HepG2 (cell line): Measurements from ENCODE around the gene POU3F3. TPM values are rescaled to one million over a fixed set of nuclear protein-coding genes. Genes with fewer than 3 reads are reported as not detected.

Source experiments
- ATAC-seq: fragments of 200-7000 bp; cut with Tn5 transposase; 3 replicates; pipeline ENCODE4 v1.9.1; 2020; ENCODE audit warnings: mild to moderate bottlenecking, moderate library complexity
- BruUV-seq: library from RNA; stranded (reverse); fragments of 400-500 nt; replicated peaks from 2 replicates; lab custom pipeline; 2021; lab: Mats Ljungman, UMichigan
- CTCF ChIA-PET: fragments of 300-600 bp; formaldehyde crosslinking; extraction: SDS; loops from one replicate; lab custom pipeline; 2021; ENCODE audit warnings: low total read pairs, inconsistent platforms, low intra/inter-chr PET ratio; lab: Yijun Ruan, JAX
- POLR2A ChIA-PET: fragments of 350-600 bp; sonication (Branson Sonifier 250); formaldehyde crosslinking; loops from one replicate; lab custom pipeline; 2020; ENCODE audit warnings: antibody characterized with exemption, inconsistent platforms; lab: Yijun Ruan, JAX
- DNase-seq: peaks from one replicate; pipeline ENCODE4 v3.0.0-alpha.2; 2015; ENCODE audit warnings: low spot score
- FAIRE-seq: peaks from 3 replicates; lab custom pipeline; 2011; peaks lifted over from hg19 to GRCh38; lab: Jason Lieb, UNC
- H2AFZ ChIP-seq: one replicate; pipeline ENCODE4 v1.6.1; 2011; ENCODE audit warnings: low read length, inconsistent platforms
- H3K27ac ChIP-seq: fragments of 300-600 bp; 3 replicates; pipeline ENCODE4 v1.8.0; 2011; ENCODE audit warnings: mixed run types, mild to moderate bottlenecking, mixed read lengths, low read length, inconsistent platforms; ENCODE audit not compliant: insufficient read depth; ENCODE audit errors: extremely low read length
- H3K27me3 ChIP-seq, 2 experiments: fragments of 200-600 bp in 1 of 2; 2 replicates in 1 of 2; 3 replicates in 1 of 2; pipeline versions ENCODE4 v1.6.0 to v1.8.0; 2011; ENCODE audit warnings: low read length in 2 of 2, mild to moderate bottlenecking in 2 of 2, moderate library complexity in 2 of 2, inconsistent platforms in 1 of 2; ENCODE audit not compliant: insufficient read depth in 2 of 2, control insufficient read depth in 1 of 2
- H3K36me3 ChIP-seq, 2 experiments: fragments of 200-600 bp in 1 of 2; replicated peaks in 1 of 2; 2 replicates in 1 of 2; 3 replicates in 1 of 2; pipeline versions ENCODE4 v1.5.1 to v1.8.0; 2011; ENCODE audit warnings: low read length in 2 of 2, inconsistent platforms in 1 of 2; ENCODE audit not compliant: insufficient read depth in 2 of 2, control insufficient read depth in 1 of 2
- H3K4me1 ChIP-seq: 2 replicates; pipeline ENCODE4 v1.5.1; 2012; ENCODE audit warnings: low read length, inconsistent platforms; ENCODE audit not compliant: insufficient read depth
- H3K4me2 ChIP-seq: 2 replicates; pipeline ENCODE4 v1.6.0; 2011; ENCODE audit warnings: low read depth, low read length, inconsistent platforms
- H3K4me3 ChIP-seq, 3 experiments: fragments of 200-600 bp in 1 of 3; sonication (generic), shearing (Covaris generic) in 1 of 3; replicated peaks in 1 of 3; 2 replicates each; pipeline ENCODE4 v1.5.1; 2011 to 2016; ENCODE audit warnings: low read length in 3 of 3, inconsistent platforms in 2 of 3, low read depth in 2 of 3, mild to moderate bottlenecking in 2 of 3, control low read depth in 1 of 3, mixed read lengths in 1 of 3; ENCODE audit not compliant: insufficient read depth in 1 of 3
- H3K79me2 ChIP-seq: one replicate; pipeline ENCODE4 v1.6.1; 2011; ENCODE audit warnings: low read length, inconsistent platforms; ENCODE audit not compliant: insufficient read depth
- H3K9ac ChIP-seq: 2 replicates; pipeline ENCODE4 v1.6.0; 2011; ENCODE audit warnings: mild to moderate bottlenecking, low read depth, low read length, inconsistent platforms; ENCODE audit not compliant: insufficient read depth
- H3K9me3 ChIP-seq: 2 replicates; pipeline ENCODE4 v1.5.1; 2012; ENCODE audit warnings: mild to moderate bottlenecking, low read length
- H4K20me1 ChIP-seq: 2 replicates; pipeline ENCODE4 v1.6.0; 2011; ENCODE audit warnings: inconsistent platforms, mild to moderate bottlenecking, low read length, moderate library complexity; ENCODE audit not compliant: insufficient read depth
- HIVEP1 ChIP-seq: sonication (generic); formaldehyde crosslinking; IDR thresholded peaks from 2 replicates; pipeline ENCODE4 v1.4.0; 2020; ENCODE audit warnings: mild to moderate bottlenecking, missing genetic modification reagents
- HOXA5 ChIP-seq: sonication (generic); formaldehyde crosslinking; IDR thresholded peaks from 2 replicates; pipeline ENCODE4 v1.4.0; 2020; ENCODE audit warnings: missing genetic modification reagents
- MBD4 ChIP-seq: IDR thresholded peaks from 2 replicates; pipeline ENCODE4 v1.6.1; 2012; ENCODE audit warnings: low read length, inconsistent platforms, borderline replicate concordance
- MEIS2 ChIP-seq: sonication (generic); formaldehyde crosslinking; IDR thresholded peaks from 2 replicates; pipeline ENCODE4 v1.9.0; 2021; ENCODE audit warnings: mild to moderate bottlenecking, missing genetic modification reagents
- MIXL1 ChIP-seq: IDR thresholded peaks from 2 replicates; pipeline ENCODE4 v1.6.1; 2016
- RFX5 ChIP-seq: IDR thresholded peaks from 2 replicates; pipeline ENCODE4 v1.6.1; 2011; ENCODE audit warnings: low read depth, low read length, improper control_type of control experiment
- SMYD3 ChIP-seq: sonication (generic); formaldehyde crosslinking; IDR thresholded peaks from 2 replicates; pipeline ENCODE4 v1.8.1; 2023; ENCODE audit warnings: mild to moderate bottlenecking, missing genetic modification reagents
- SP2 ChIP-seq: sonication (generic); formaldehyde crosslinking; IDR thresholded peaks from 2 replicates; pipeline ENCODE4 v1.5.1; 2020; ENCODE audit warnings: mild to moderate bottlenecking, missing genetic modification reagents
- TBL1XR1 ChIP-seq: fragments of 150-350 bp; IDR thresholded peaks from 2 replicates; pipeline ENCODE4 v1.6.1; 2014; ENCODE audit warnings: borderline replicate concordance, low read length; ENCODE audit not compliant: partially characterized antibody
- ZNF20 ChIP-seq: sonication (generic); formaldehyde crosslinking; IDR thresholded peaks from 2 replicates; pipeline ENCODE4 v1.4.0; 2020; ENCODE audit warnings: mild to moderate bottlenecking, moderate library complexity, missing genetic modification reagents
- ZNF263 ChIP-seq: sonication (generic); formaldehyde crosslinking; IDR thresholded peaks from 2 replicates; pipeline ENCODE4 v1.4.0; 2020; ENCODE audit warnings: missing genetic modification reagents
- ZNF367 ChIP-seq: sonication (generic); formaldehyde crosslinking; IDR thresholded peaks from 2 replicates; pipeline ENCODE4 v1.4.0; 2020; ENCODE audit warnings: missing genetic modification reagents, borderline replicate concordance
- whole genome bisulfite sequencing: methylation state at CpG from one replicate; pipeline ENCODE4 v1.1.6; 2017; ENCODE audit warnings: low lambda C conversion rate; 5-methylcytosine and 5-hydroxymethylcytosine counted together
- in situ Hi-C: cut with HindIII; loops from 2 replicates; pipeline ENCODE4 v1.10.0; 2017; ENCODE audit warnings: low pct_unique_long_range_greater_than_20kb; ENCODE audit not compliant: extremely low pct_ligation_motif_present
- intact Hi-C: fragments of 100-400 bp; cut with micrococcal nuclease; formaldehyde crosslinking; loops from one replicate; pipeline ENCODE4 v1.10.0; 2022; ENCODE audit not compliant: unreplicated experiment
- polyA plus RNA-seq, 8 experiments: library from polyadenylated mRNA; depleted of rRNA in 3 of 8; stranded (reverse) in 7 of 8; unstranded in 1 of 8; fragments of >200 nt; fragmentation: Illumina TruSeq in 4 of 8; extraction: Trizol in 4 of 8; gene quantifications; 2 replicates each; pipeline versions ENCODE4 v1.2.1 to v1.2.3, GENCODE V29; 2011 to 2016; ENCODE audit warnings: low read depth in 4 of 8, missing spikeins in 1 of 8, mixed read lengths in 1 of 8; ENCODE audit not compliant: insufficient read depth in 1 of 8
- total RNA-seq, 5 experiments: library from RNA; depleted of rRNA; stranded (reverse); fragments of >200 nt; fragmentation: Illumina TruSeq; extraction: Trizol; gene quantifications; 2 replicates each; pipeline ENCODE4 v1.2.3, GENCODE V29; 2016; ENCODE audit warnings: low read depth in 1 of 5
- TF ChIP-seq, protein P1 (sequence below): IDR thresholded peaks from 2 replicates; pipeline ENCODE4 v1.6.1; 2016; ENCODE audit warnings: missing compliant biosample characterization, missing genetic modification reagents, borderline replicate concordance
- TF ChIP-seq, protein P2 (sequence below): IDR thresholded peaks from 2 replicates; pipeline ENCODE4 v1.6.1; 2016; ENCODE audit warnings: mild to moderate bottlenecking, missing biosample characterization, missing genetic modification reagents
- TF ChIP-seq, protein P3 (sequence below): sonication (generic); formaldehyde crosslinking; IDR thresholded peaks from 2 replicates; pipeline ENCODE4 v1.4.0; 2020; ENCODE audit warnings: mild to moderate bottlenecking, missing genetic modification reagents
- TF ChIP-seq, protein P4 (sequence below): IDR thresholded peaks from 2 replicates; pipeline ENCODE4 v1.6.1; 2016; ENCODE audit warnings: missing compliant biosample characterization, missing genetic modification reagents, borderline replicate concordance
- TF ChIP-seq, protein P5 (sequence below): sonication (generic); formaldehyde crosslinking; IDR thresholded peaks from 2 replicates; pipeline ENCODE4 v1.8.0; 2022; ENCODE audit warnings: mild to moderate bottlenecking, missing genetic modification reagents, moderate library complexity

POU3F3 gene
- total and polyA plus RNA-seq, 2 of the 13 experiments (the other 11 are each of a cell fraction or from before 2014, with no cell fraction given) = not detected

DNA sequence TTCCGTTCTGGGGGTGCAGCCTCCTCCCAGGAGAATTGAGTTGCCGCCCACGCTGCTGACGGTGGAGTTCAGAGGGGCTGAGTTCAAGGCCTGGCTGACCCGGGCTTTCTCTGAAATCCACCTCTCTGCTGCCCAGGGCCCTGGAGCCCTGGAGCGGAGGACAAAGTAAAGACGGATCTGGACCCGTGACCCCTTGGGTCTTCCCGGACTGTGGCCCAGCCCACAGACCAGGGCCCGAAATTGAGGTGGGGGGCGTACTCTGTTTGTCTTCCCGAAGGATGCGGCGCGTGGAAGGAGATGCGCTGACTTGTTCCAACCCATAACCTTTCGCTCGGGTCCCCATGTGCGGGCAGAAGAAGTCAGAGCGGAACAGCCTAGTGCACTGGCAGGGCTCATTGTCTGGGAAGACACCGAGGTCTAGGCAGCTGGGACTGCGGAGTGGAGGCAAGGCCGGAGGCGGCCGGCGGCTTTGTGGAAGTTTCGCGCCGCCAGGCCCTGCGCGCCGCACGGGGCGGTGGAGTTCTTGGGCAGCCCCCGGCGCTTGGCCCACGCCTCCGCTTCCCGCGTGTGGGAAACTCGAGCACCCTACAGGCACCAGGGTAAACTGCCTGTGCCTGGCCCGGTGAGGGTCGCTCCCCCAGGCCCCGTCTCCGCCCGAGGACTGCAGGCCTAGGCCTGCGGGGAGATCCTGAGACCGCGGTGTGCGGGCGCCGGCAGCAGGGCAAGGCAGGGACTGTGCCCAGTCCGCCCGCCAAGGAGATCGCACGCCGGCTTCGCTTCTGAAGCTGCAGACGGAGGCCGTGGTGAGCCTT is 9.8 kb downstream of the POU3F3 start (continued):
- no peak for TF ChIP-seq RFX5
- no peak for TF ChIP-seq ZNF263
- TF ChIP-seq, protein P1, sequence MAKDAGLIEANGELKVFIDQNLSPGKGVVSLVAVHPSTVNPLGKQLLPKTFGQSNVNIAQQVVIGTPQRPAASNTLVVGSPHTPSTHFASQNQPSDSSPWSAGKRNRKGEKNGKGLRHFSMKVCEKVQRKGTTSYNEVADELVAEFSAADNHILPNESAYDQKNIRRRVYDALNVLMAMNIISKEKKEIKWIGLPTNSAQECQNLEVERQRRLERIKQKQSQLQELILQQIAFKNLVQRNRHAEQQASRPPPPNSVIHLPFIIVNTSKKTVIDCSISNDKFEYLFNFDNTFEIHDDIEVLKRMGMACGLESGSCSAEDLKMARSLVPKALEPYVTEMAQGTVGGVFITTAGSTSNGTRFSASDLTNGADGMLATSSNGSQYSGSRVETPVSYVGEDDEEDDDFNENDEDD (CRISPR knock-in tag) = no peak
- no peak for TF ChIP-seq MEIS2 (CRISPR knock-in tag)
- TF ChIP-seq SMYD3 (CRISPR knock-in tag) = no peak
- TF ChIP-seq ZNF367 = no peak
- TF ChIP-seq, protein P2, sequence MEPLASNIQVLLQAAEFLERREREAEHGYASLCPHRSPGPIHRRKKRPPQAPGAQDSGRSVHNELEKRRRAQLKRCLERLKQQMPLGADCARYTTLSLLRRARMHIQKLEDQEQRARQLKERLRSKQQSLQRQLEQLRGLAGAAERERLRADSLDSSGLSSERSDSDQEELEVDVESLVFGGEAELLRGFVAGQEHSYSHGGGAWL (CRISPR knock-in tag) = no peak
- TF ChIP-seq SP2 (CRISPR knock-in tag) = no peak
- TF ChIP-seq MIXL1 (CRISPR knock-in tag) = no peak
- TF ChIP-seq, all 625 proteins: peak for 0

DNA sequence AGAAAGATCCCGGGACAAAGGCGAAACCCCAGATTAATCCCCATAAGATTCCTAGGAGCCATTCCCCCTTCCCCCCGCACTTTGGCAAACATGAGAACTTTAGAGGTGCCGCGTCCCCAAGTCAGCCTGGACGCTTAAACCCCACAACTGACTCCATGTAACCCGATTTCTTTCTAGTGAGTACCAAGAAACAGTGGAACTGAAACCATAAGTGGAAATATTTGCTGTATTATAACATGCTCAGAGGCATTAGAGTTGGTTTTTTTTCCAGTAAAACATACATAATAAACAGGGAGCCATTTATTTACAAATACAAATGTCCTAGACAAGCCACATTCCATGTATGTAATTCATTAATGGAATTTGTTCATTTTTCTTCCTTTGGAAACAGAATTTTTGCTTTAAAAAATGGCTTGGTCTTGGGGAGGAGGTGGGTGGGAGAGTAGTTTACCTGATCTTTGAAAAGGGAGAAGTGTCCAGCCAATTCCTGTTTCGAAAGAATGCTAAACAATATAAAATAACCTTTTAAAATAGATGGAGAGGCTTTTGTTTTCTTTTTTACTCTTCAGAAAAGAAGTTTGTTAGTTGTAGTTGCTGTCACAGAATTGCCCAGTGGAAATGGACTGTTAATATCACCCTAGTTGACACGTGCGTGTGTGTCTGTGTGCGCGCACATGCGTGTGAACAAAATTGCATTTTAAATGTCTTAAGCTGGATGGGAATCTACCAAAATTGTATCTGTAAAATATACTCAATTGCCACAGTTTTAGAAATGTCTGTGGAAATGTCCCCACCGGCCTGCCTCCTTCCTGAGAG is 10.6 kb downstream of the POU3F3 start:
- intact Hi-C loops (no loop called here), in situ Hi-C loops (no loop called here)
- Histone ChIP-seq H3K9ac (no peak overlapping the region), H3K36me3 (no peaks in the 10 kb centered on the region), H3K27me3 (peaks cover 21 to 90% of the 10 kb centered on the region in 2 experiments), H3K79me2 (no peaks in the 10 kb centered on the region), H2AFZ (no peak overlapping the region), H3K4me1 (no peaks in the 10 kb centered on the region), H3K9me3 (no peaks in the 10 kb centered on the region), H4K20me1 (no peaks in the 10 kb centered on the region), H3K4me2 (no peak overlapping the region), H3K4me3 (no peak overlapping the region), H3K27ac (no peak overlapping the region)
- ChIA-PET POLR2A (no interaction called here), CTCF (no interaction called here)
- no peak for ATAC-seq
- WGBS = 52% methylated on average over 12 of the region's 14 CpGs
- no peak for DNase-seq
- FAIRE-seq = no peak
- BruUV-seq = no TSS peak
- TF ChIP-seq, protein P3, sequence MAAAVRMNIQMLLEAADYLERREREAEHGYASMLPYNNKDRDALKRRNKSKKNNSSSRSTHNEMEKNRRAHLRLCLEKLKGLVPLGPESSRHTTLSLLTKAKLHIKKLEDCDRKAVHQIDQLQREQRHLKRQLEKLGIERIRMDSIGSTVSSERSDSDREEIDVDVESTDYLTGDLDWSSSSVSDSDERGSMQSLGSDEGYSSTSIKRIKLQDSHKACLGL (CRISPR knock-in tag) = no peak
- no peak for TF ChIP-seq ZNF20 (CRISPR knock-in tag)
- no peak for TF ChIP-seq MBD4
- TF ChIP-seq HIVEP1 (CRISPR knock-in tag) = no peak
- TF ChIP-seq, protein P4, sequence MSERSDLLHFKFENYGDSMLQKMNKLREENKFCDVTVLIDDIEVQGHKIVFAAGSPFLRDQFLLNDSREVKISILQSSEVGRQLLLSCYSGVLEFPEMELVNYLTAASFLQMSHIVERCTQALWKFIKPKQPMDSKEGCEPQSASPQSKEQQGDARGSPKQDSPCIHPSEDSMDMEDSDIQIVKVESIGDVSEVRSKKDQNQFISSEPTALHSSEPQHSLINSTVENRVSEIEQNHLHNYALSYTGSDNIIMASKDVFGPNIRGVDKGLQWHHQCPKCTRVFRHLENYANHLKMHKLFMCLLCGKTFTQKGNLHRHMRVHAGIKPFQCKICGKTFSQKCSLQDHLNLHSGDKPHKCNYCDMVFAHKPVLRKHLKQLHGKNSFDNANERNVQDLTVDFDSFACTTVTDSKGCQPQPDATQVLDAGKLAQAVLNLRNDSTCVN (CRISPR knock-in tag) = no peak
- no peak for TF ChIP-seq TBL1XR1
- TF ChIP-seq HOXA5 (CRISPR knock-in tag) = no peak
- TF ChIP-seq, protein P5, sequence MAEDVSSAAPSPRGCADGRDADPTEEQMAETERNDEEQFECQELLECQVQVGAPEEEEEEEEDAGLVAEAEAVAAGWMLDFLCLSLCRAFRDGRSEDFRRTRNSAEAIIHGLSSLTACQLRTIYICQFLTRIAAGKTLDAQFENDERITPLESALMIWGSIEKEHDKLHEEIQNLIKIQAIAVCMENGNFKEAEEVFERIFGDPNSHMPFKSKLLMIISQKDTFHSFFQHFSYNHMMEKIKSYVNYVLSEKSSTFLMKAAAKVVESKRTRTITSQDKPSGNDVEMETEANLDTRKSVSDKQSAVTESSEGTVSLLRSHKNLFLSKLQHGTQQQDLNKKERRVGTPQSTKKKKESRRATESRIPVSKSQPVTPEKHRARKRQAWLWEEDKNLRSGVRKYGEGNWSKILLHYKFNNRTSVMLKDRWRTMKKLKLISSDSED (CRISPR knock-in tag) = no peak
